B cell (primary cell): ENCODE measurements around the gene MRPL53. TPM values are rescaled to one million over a fixed set of nuclear protein-coding genes. Genes with fewer than 3 reads are reported as not detected.
A peak's percentile ranks its signal among the peaks of the same experiment; 100 is the strongest.

Experiments
- ATAC-seq: fragments of 200-7000 bp; cut with Tn5 transposase; one replicate; pipeline ENCODE4 v1.10.0; 2021; ENCODE audit warnings: low read depth, mild to moderate bottlenecking, moderate number of reproducible peaks, moderate library complexity
- CTCF ChIA-PET: fragments of 350-600 bp; sonication (Branson Sonifier 250); formaldehyde crosslinking; loops from one replicate; lab custom pipeline; 2021; ENCODE audit warnings: antibody characterized with exemption, inconsistent platforms; lab: Charles Lee
- POLR2A ChIA-PET: fragments of 350-600 bp; sonication (Branson Sonifier 250); formaldehyde crosslinking; loops from one replicate; lab custom pipeline; 2021; ENCODE audit warnings: antibody characterized with exemption; lab: Charles Lee
- DNase-seq: peaks from one replicate; pipeline ENCODE4 v3.0.0; 2013
- H2AFZ ChIP-seq: 2 replicates; pipeline ENCODE4 v1.6.1; 2012; ENCODE audit warnings: mild to moderate bottlenecking, low read depth, low read length; ENCODE audit not compliant: insufficient read depth, poor library complexity, severe bottlenecking
- H3K27ac ChIP-seq, 2 donors: 1 replicate in 1 of 2; 2 replicates in 1 of 2; pipeline ENCODE4 v1.5.1; 2012 to 2013; ENCODE audit warnings: low read length in 2 of 2, mild to moderate bottlenecking in 2 of 2, moderate library complexity in 1 of 2
- H3K27me3 ChIP-seq, 4 experiments: fragments of 200-600 bp in 1 of 4; sonication (generic) in 1 of 4; replicated peaks in 1 of 4; 1 replicate in 2 of 4; 2 replicates in 2 of 4; pipeline versions ENCODE4 v1.6.1 to v1.7.0; 2013 to 2016; ENCODE audit warnings: low read length in 3 of 4, mild to moderate bottlenecking in 2 of 4, mixed read lengths in 1 of 4, moderate library complexity in 1 of 4; ENCODE audit not compliant: insufficient read depth in 4 of 4, control insufficient read depth in 3 of 4; ENCODE audit errors: control extremely low read depth in 1 of 4
- H3K36me3 ChIP-seq, 2 experiments: replicated peaks in 1 of 2; 1 replicate in 1 of 2; 2 replicates in 1 of 2; pipeline versions ENCODE4 v1.6.1 to v1.7.1; 2013; ENCODE audit warnings: low read length in 1 of 2; ENCODE audit not compliant: insufficient read depth in 2 of 2, control insufficient read depth in 1 of 2; ENCODE audit errors: control extremely low read depth in 1 of 2, extremely low read depth in 1 of 2
- H3K4me1 ChIP-seq, 2 donors: fragments of 200-600 bp in 1 of 2; sonication (generic) in 1 of 2; 1 replicate in 1 of 2; 2 replicates in 1 of 2; pipeline versions ENCODE4 v1.5.1 to v1.6.1; 2013 to 2017; ENCODE audit warnings: low read length in 2 of 2; ENCODE audit not compliant: control insufficient read depth in 2 of 2, insufficient read depth in 2 of 2
- H3K4me2 ChIP-seq: replicated peaks from 2 replicates; pipeline ENCODE3; 2012; ENCODE audit warnings: mild to moderate bottlenecking, low read depth, low read length; ENCODE audit not compliant: poor library complexity, severe bottlenecking
- H3K4me3 ChIP-seq, 5 experiments: fragments of 200-600 bp in 1 of 5; sonication (generic) in 1 of 5; 1 replicate in 3 of 5; 2 replicates in 2 of 5; pipeline versions ENCODE4 v1.5.1 to v1.7.0; 2011 to 2016; ENCODE audit warnings: low read length in 4 of 5, mild to moderate bottlenecking in 4 of 5, low read depth in 2 of 5, control low read depth in 1 of 5, moderate library complexity in 1 of 5; ENCODE audit not compliant: insufficient read depth in 1 of 5; ENCODE audit errors: control extremely low read depth in 1 of 5, extremely low read depth in 1 of 5
- H3K79me2 ChIP-seq: fragments of 200-600 bp; sonication (generic); one replicate; pipeline ENCODE4 v1.6.0; 2016; ENCODE audit warnings: low read length; ENCODE audit not compliant: control insufficient read depth, insufficient read depth
- H3K9ac ChIP-seq: fragments of 200-600 bp; sonication (generic); 2 replicates; pipeline ENCODE4 v1.6.1; 2017; ENCODE audit warnings: mild to moderate bottlenecking, low read length, moderate library complexity
- H3K9me3 ChIP-seq, 3 donors: one replicate each; pipeline versions ENCODE4 v1.6.1 to v1.7.1; 2013; ENCODE audit warnings: low read length in 2 of 3; ENCODE audit not compliant: control insufficient read depth in 2 of 3, insufficient read depth in 1 of 3; ENCODE audit errors: control extremely low read depth in 1 of 3
- H4K20me1 ChIP-seq: 2 replicates; pipeline ENCODE4 v1.6.0; 2012; ENCODE audit warnings: mild to moderate bottlenecking, low read length; ENCODE audit not compliant: insufficient read depth, control insufficient read depth, poor library complexity, severe bottlenecking
- H3K27ac Mint-ChIP-seq: one replicate; pipeline ENCODE4 v1.8.0; 2021; ENCODE audit warnings: mixed read lengths
- H3K27me3 Mint-ChIP-seq: one replicate; pipeline ENCODE4 v1.8.0; 2021; ENCODE audit warnings: mixed read lengths
- H3K4me1 Mint-ChIP-seq: one replicate; pipeline ENCODE4 v1.8.0; 2021; ENCODE audit warnings: mixed read lengths
- H3K4me3 Mint-ChIP-seq: one replicate; pipeline ENCODE4 v1.8.0; 2021; ENCODE audit warnings: mixed read lengths
- H3K9me3 Mint-ChIP-seq: one replicate; pipeline ENCODE4 v1.8.0; 2022; ENCODE audit warnings: mixed read lengths; ENCODE audit not compliant: insufficient read depth
- CTCF ChIP-seq: fragments of 200-600 bp; IDR thresholded peaks from one replicate; pipeline ENCODE4 v1.8.0; 2022; ENCODE audit warnings: antibody characterized with exemption, mild to moderate bottlenecking
- EZH2 ChIP-seq: IDR thresholded peaks from 2 replicates; pipeline ENCODE4 v1.6.1; 2012; ENCODE audit warnings: borderline replicate concordance, low read depth, mild to moderate bottlenecking, moderate library complexity, low read length; ENCODE audit not compliant: insufficient read depth, poor library complexity, severe bottlenecking
- WGBS: methylation state at CpG from one replicate; pipeline ENCODE4 v1.1.5; 2013; ENCODE audit warnings: missing lambda C conversion rate; ENCODE audit not compliant: insufficient coverage; 5-methylcytosine and 5-hydroxymethylcytosine counted together
- intact Hi-C: fragments of 100-400 bp; cut with micrococcal nuclease; formaldehyde crosslinking; loops from one replicate; pipeline ENCODE4 v1.10.0; 2022
- polyA plus RNA-seq: library from polyadenylated mRNA; depleted of rRNA; stranded (reverse); fragments of >200 nt; gene quantifications from 2 replicates; pipeline ENCODE4 v1.2.3, GENCODE V29; 2012
- total RNA-seq, 2 donors: library from RNA; stranded (reverse); fragments of 120-200 nt in 1 of 2; gene quantifications; 1 replicate in 1 of 2; 2 replicates in 1 of 2; pipeline versions ENCODE4 v1.2.3 to v1.2.4, GENCODE V29; 2013 to 2022

The MRPL53 gene
- total and polyA plus RNA-seq, 2 donors (not counting 1 experiment from before 2014, with no cell fraction given), result 59.3 to 70.0 TPM

- Histone ChIP-seq H3K79me2 (no peaks in the 10 kb centered on the region), H3K27me3 (no peaks in the 10 kb centered on the region), H3K9ac (no peak overlapping the region), H3K4me1 (peaks cover 22 to 31% of the 10 kb centered on the region in 2 donors), H3K4me3 (no peak overlapping the region), H3K9me3 (no peaks in the 10 kb centered on the region), H4K20me1 (no peaks in the 10 kb centered on the region), H3K4me2 (no peak overlapping the region), H2AFZ (no peak overlapping the region), H3K27ac (no peak overlapping the region), H3K36me3 (peaks cover 0 to 11% of the 10 kb centered on the region in 2 experiments)
- Mint-ChIP-seq H3K27ac (no peak overlapping the region), H3K4me1 (peaks cover 32% of the 10 kb centered on the region), H3K9me3 (no peaks in the 10 kb centered on the region), H3K27me3 (no peaks in the 10 kb centered on the region), H3K4me3 (peak overlapping the region; percentile 98)
- DNase-seq, result no peak
- TF ChIP-seq EZH2 (no peak), CTCF (no peak)
- intact Hi-C loops, result no loop called here
- no peak for ATAC-seq
- CTCF ChIA-PET, result no interaction called here
- 92% methylated on average over 6 of the region's 9 CpGs for WGBS
- POLR2A ChIA-PET, result no interaction called here
These were observed 49.0 kb downstream of the MRPL53 start for GRCh38 chr2:74423231-74424095.

Other genes with a start within 250 kb of the MRPL53 start
- gene SLC4A5, start 129.3 kb downstream of the MRPL53 start, total RNA-seq, result 9.7 and 12.3 TPM in 2 replicates
- 2.7 and 3.3 TPM in 2 replicates for gene SLC4A5, start 129.3 kb downstream of the MRPL53 start, polyA plus RNA-seq
- gene DCTN1, start 92.4 kb downstream of the MRPL53 start, total RNA-seq, result 134 and 143 TPM in 2 replicates
- 45.6 and 46.7 TPM in 2 replicates for gene DCTN1, start 92.4 kb downstream of the MRPL53 start, polyA plus RNA-seq
- gene C2orf81, start 51.1 kb downstream of the MRPL53 start, total RNA-seq, result 8.6 and 9.1 TPM in 2 replicates
- gene C2orf81, start 51.1 kb downstream of the MRPL53 start, polyA plus RNA-seq, result 2.5 and 5.4 TPM in 2 replicates
- 39.0 and 42.2 TPM in 2 replicates for gene WDR54, start 51.0 kb downstream of the MRPL53 start, total RNA-seq
- 36.5 and 52.8 TPM in 2 replicates for gene WDR54, start 51.0 kb downstream of the MRPL53 start, polyA plus RNA-seq
- 10.5 and 12.2 TPM in 2 replicates for gene RTKN, start 30.7 kb downstream of the MRPL53 start, total RNA-seq
- 5.1 TPM in 2 replicates for gene RTKN, start 30.7 kb downstream of the MRPL53 start, polyA plus RNA-seq
- 77.5 and 78.6 TPM in 2 replicates for gene INO80B, start 17.6 kb downstream of the MRPL53 start, total RNA-seq
- gene INO80B, start 17.6 kb downstream of the MRPL53 start, polyA plus RNA-seq, result 30.4 and 38.3 TPM in 2 replicates
- 91.5 and 98.4 TPM in 2 replicates for gene WBP1, start 14.2 kb downstream of the MRPL53 start, total RNA-seq
- gene WBP1, start 14.2 kb downstream of the MRPL53 start, polyA plus RNA-seq, result 159 and 207 TPM in 2 replicates
- 87.8 and 88.2 TPM in 2 replicates for gene MOGS, start 7.3 kb downstream of the MRPL53 start, total RNA-seq
- 61.6 and 103 TPM in 2 replicates for gene MOGS, start 7.3 kb downstream of the MRPL53 start, polyA plus RNA-seq
- 61.6 and 69.3 TPM in 2 replicates for gene CCDC142, start 10.3 kb upstream of the MRPL53 start, total RNA-seq
- gene CCDC142, start 10.3 kb upstream of the MRPL53 start, polyA plus RNA-seq, result 12.4 and 13.0 TPM in 2 replicates
- 69.4 and 72.3 TPM in 2 replicates for gene TTC31, start 10.4 kb upstream of the MRPL53 start, total RNA-seq
- gene TTC31, start 10.4 kb upstream of the MRPL53 start, polyA plus RNA-seq, result 50.3 and 68.5 TPM in 2 replicates
- 0.97 and 2.0 TPM in 2 replicates for gene LBX2, start 26.9 kb upstream of the MRPL53 start, total RNA-seq
- 1.1 TPM in 1 of 2 replicates, not detected in the other for gene LBX2, start 26.9 kb upstream of the MRPL53 start, polyA plus RNA-seq
- 34.3 and 40.1 TPM in 2 replicates for gene PCGF1, start 35.0 kb upstream of the MRPL53 start, total RNA-seq
- gene PCGF1, start 35.0 kb upstream of the MRPL53 start, polyA plus RNA-seq, result 21.9 and 30.0 TPM in 2 replicates
- 0.19 TPM in 1 of 2 replicates, not detected in the other for gene TLX2, start 41.8 kb upstream of the MRPL53 start, total RNA-seq
- gene TLX2, start 41.8 kb upstream of the MRPL53 start, polyA plus RNA-seq, result 0.06 TPM in 1 of 2 replicates, not detected in the other
- 0.57 and 0.87 TPM in 2 replicates for gene DQX1, start 53.6 kb upstream of the MRPL53 start, total RNA-seq
- 0.46 and 1.1 TPM in 2 replicates for gene DQX1, start 53.6 kb upstream of the MRPL53 start, polyA plus RNA-seq
- gene AUP1, start 57.0 kb upstream of the MRPL53 start, total RNA-seq, result 190 and 201 TPM in 2 replicates
- gene AUP1, start 57.0 kb upstream of the MRPL53 start, polyA plus RNA-seq, result 525 and 574 TPM in 2 replicates
- 52.2 and 52.8 TPM in 2 replicates for gene HTRA2, start 57.3 kb upstream of the MRPL53 start, total RNA-seq
- gene HTRA2, start 57.3 kb upstream of the MRPL53 start, polyA plus RNA-seq, result 111 and 112 TPM in 2 replicates
- 0.66 and 1.2 TPM in 2 replicates for gene LOXL3, start 81.3 kb upstream of the MRPL53 start, total RNA-seq
- 0.97 and 1.2 TPM in 2 replicates for gene LOXL3, start 81.3 kb upstream of the MRPL53 start, polyA plus RNA-seq
- gene DOK1, start 82.0 kb upstream of the MRPL53 start, total RNA-seq, result 41.4 and 46.5 TPM in 2 replicates
- 23.1 and 29.1 TPM in 2 replicates for gene DOK1, start 82.0 kb upstream of the MRPL53 start, polyA plus RNA-seq
- gene M1AP, start 175.7 kb upstream of the MRPL53 start, total RNA-seq, result not detected in 2 replicates
- 0.15 TPM in 1 of 2 replicates, not detected in the other for gene M1AP, start 175.7 kb upstream of the MRPL53 start, polyA plus RNA-seq
- gene SEMA4F, start 181.6 kb upstream of the MRPL53 start, total RNA-seq, result 18.9 and 19.3 TPM in 2 replicates
- 4.5 and 5.4 TPM in 2 replicates for gene SEMA4F, start 181.6 kb upstream of the MRPL53 start, polyA plus RNA-seq